Prostate gland (tissue), 2 donors: ENCODE results near the gene PLCH1.

Experiments
- POLR2A ChIP-seq: fragments of 450-650 bp; IDR thresholded peaks from one replicate; pipeline ENCODE4 v1.6.1; 2016; ENCODE audit warnings: antibody characterized with exemption, mild to moderate bottlenecking
- POLR2AphosphoS5 ChIP-seq: sonication (generic); formaldehyde crosslinking; IDR thresholded peaks from one replicate; pipeline ENCODE4 v1.6.1; 2017; ENCODE audit warnings: antibody characterized with exemption
- TF ChIP-seq, protein P1 (sequence below), 4 experiments: fragments of 200-600 bp in 2 of 4; fragments of 450-650 bp in 2 of 4; sonication (generic) in 2 of 4; IDR thresholded peaks; 1 replicate in 3 of 4; 2 replicates in 1 of 4; pipeline ENCODE4 v1.5.1; 2016 to 2019; ENCODE audit warnings: antibody characterized with exemption in 4 of 4, mild to moderate bottlenecking in 2 of 4, moderate library complexity in 2 of 4

DNA sequence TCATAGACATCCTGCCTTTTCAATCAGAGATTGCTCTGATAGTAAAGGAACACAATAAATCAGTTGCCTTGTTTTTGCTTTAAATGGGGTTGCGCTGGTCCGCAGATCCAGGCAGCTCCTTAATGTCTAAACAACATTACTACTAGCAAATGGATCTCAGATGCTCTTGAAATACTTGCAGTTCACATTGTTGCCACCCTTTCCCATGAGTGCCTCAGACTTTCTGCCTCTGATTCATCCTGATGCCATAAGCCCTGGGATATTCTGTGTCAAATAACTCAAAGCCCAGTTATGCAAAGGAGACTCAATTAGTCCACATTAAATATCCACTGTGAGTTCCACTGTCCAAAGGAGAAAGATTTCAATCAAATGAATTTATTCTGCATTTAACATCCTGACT, 196.7 kb downstream of the PLCH1 start:
- no peak for TF ChIP-seq POLR2A
- TF ChIP-seq, protein P1, sequence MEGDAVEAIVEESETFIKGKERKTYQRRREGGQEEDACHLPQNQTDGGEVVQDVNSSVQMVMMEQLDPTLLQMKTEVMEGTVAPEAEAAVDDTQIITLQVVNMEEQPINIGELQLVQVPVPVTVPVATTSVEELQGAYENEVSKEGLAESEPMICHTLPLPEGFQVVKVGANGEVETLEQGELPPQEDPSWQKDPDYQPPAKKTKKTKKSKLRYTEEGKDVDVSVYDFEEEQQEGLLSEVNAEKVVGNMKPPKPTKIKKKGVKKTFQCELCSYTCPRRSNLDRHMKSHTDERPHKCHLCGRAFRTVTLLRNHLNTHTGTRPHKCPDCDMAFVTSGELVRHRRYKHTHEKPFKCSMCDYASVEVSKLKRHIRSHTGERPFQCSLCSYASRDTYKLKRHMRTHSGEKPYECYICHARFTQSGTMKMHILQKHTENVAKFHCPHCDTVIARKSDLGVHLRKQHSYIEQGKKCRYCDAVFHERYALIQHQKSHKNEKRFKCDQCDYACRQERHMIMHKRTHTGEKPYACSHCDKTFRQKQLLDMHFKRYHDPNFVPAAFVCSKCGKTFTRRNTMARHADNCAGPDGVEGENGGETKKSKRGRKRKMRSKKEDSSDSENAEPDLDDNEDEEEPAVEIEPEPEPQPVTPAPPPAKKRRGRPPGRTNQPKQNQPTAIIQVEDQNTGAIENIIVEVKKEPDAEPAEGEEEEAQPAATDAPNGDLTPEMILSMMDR (IDR thresholded peaks at IDR 0.05): no peak
- TF ChIP-seq POLR2AphosphoS5: no peak
